Chondrocyte (in vitro differentiated cells): Measurements from ENCODE around the gene EFNA1. TPM values are rescaled to one million over a fixed set of nuclear protein-coding genes. Genes with fewer than 3 reads are reported as not detected.
A peak's percentile ranks its signal among the peaks of the same experiment; 100 is the strongest.

Experiments used
- DNase-seq: peaks from one replicate; pipeline ENCODE4 v3.0.0; 2021; ENCODE audit warnings: mixed read lengths, low spot score
- H3K27ac Mint-ChIP-seq: one replicate; pipeline ENCODE4 v1.8.0; 2021; ENCODE audit warnings: mild to moderate bottlenecking, moderate library complexity, mixed read lengths; ENCODE audit not compliant: unreplicated experiment
- H3K27me3 Mint-ChIP-seq: 2 replicates; pipeline ENCODE4 v1.8.0; 2021; ENCODE audit warnings: low read depth, mixed read lengths
- H3K36me3 Mint-ChIP-seq: 2 replicates; pipeline ENCODE4 v1.8.0; 2021; ENCODE audit warnings: low read depth, mixed read lengths
- H3K4me1 Mint-ChIP-seq: 2 replicates; pipeline ENCODE4 v1.8.0; 2021; ENCODE audit warnings: low read depth, mild to moderate bottlenecking, mixed read lengths
- H3K4me3 Mint-ChIP-seq: one replicate; pipeline ENCODE4 v1.8.0; 2021; ENCODE audit warnings: mild to moderate bottlenecking, moderate library complexity, mixed read lengths; ENCODE audit not compliant: unreplicated experiment
- H3K9me3 Mint-ChIP-seq: 2 replicates; pipeline ENCODE4 v1.8.0; 2021; ENCODE audit warnings: low read depth, mixed read lengths
- CTCF ChIP-seq: fragments of 200-600 bp; sonication (generic); IDR thresholded peaks from 2 replicates; pipeline ENCODE4 v1.5.0; 2021; ENCODE audit warnings: antibody characterized with exemption, mild to moderate bottlenecking, moderate library complexity
- total RNA-seq: library from RNA; stranded (reverse); gene quantifications from 3 replicates; pipeline ENCODE4 v1.2.1, GENCODE V29; 2021

Gene EFNA1
- total RNA-seq, 1 donor from 2014 or later = 12.6 TPM

- H3K4me3 Mint-ChIP-seq = no peak overlapping the region
- TF ChIP-seq CTCF = no peak
- no peaks in the 10 kb centered on the region for H3K9me3 Mint-ChIP-seq
- no peak for DNase-seq
- peaks cover 13% of the 10 kb centered on the region for H3K36me3 Mint-ChIP-seq
- H3K27me3 Mint-ChIP-seq = no peaks in the 10 kb centered on the region
- peak overlapping the region; percentile 52 for H3K27ac Mint-ChIP-seq
- H3K4me1 Mint-ChIP-seq = peaks cover 39% of the 10 kb centered on the region
Measured at GRCh38 chr1:155169541-155169940, 41.9 kb downstream of the EFNA1 start.

- no peak for TF ChIP-seq CTCF
- Mint-ChIP-seq H3K9me3 (no peaks in the 10 kb centered on the region), H3K27ac (no peak overlapping the region), H3K27me3 (no peaks in the 10 kb centered on the region), H3K4me1 (peaks cover 46% of the 10 kb centered on the region), H3K36me3 (peaks cover 13% of the 10 kb centered on the region), H3K4me3 (no peak overlapping the region)
- DNase-seq = no peak
Measured at GRCh38 chr1:155170101-155170785, 42.6 kb downstream of the EFNA1 start.

- Mint-ChIP-seq H3K4me3 (no peak overlapping the region), H3K9me3 (no peaks in the 10 kb centered on the region), H3K4me1 (peaks cover 51% of the 10 kb centered on the region), H3K27ac (no peak overlapping the region), H3K27me3 (no peaks in the 10 kb centered on the region), H3K36me3 (peaks cover 13% of the 10 kb centered on the region)
- DNase-seq = no peak
- TF ChIP-seq CTCF = no peak
Measured at GRCh38 chr1:155170806-155171205, 43.1 kb downstream of the EFNA1 start.

- Mint-ChIP-seq H3K9me3 (no peaks in the 10 kb centered on the region), H3K27me3 (no peaks in the 10 kb centered on the region), H3K36me3 (peaks cover 15% of the 10 kb centered on the region), H3K4me3 (peak overlapping the region; percentile 97), H3K4me1 (peaks cover 60% of the 10 kb centered on the region), H3K27ac (peak overlapping the region; percentile 98)
- peak; percentile 15 for DNase-seq
- no peak for TF ChIP-seq CTCF
Measured at GRCh38 chr1:155171836-155172731, 44.4 kb downstream of the EFNA1 start.

GRCh38 chr1:155172732-155173477 lies 45.2 kb downstream of the EFNA1 start, which contains the start of gene KRTCAP2:
Gene KRTCAP2 (minus strand): TSS chr1:155173304. CDS start chr1:155173224, 80 bp downstream.
- Mint-ChIP-seq H3K27ac (peak within 1 kb of the TSS; percentile 98), H3K4me3 (peak within 1 kb of the TSS; percentile 97), H3K9me3 (no peaks in the 10 kb centered on the region), H3K27me3 (no peaks in the 10 kb centered on the region), H3K4me1 (peaks cover 54% of the 10 kb centered on the region), H3K36me3 (peaks cover 20% of the 10 kb centered on the region)
- peak; percentile 96 for TF ChIP-seq CTCF
- DNase-seq = peak; percentile 98
